ENCODE results near the gene PIP5K1B. TPM values are rescaled to one million over a fixed set of nuclear protein-coding genes. Genes with fewer than 3 reads are reported as not detected.
A peak's percentile ranks its signal among the peaks of the same experiment; 100 is the strongest.

The PIP5K1B gene
- total and polyA plus RNA-seq, 2 of the 13 experiments (the other 11 are each of a cell fraction or from before 2014, with no cell fraction given), result 15.8 to 17.5 TPM

- TF ChIP-seq DZIP1 (CRISPR knock-in tag; IDR thresholded peaks at IDR 0.05), result no peak
Measured at GRCh38 chr9:68755051-68755450, 50.0 kb downstream of the PIP5K1B start (continued).

DNA sequence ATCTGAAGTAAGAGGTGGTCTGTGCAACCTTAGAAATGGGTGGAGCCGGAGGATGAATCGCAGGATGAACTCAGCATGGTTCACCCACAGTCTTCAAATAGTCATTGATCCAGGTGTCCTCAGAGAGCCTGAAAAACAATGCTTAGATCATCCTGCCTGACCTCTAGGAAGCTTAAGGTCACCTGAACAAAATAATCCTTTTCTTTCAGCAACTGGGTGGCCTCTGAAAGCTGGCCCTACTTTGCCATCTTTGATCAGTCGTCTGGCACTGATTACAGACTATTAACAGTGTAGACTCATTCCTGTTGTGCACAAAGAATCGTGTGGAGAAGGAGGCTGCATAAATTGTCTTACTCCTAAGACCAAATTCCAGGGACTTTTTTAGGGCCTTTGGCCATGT, 50.7 kb downstream of the PIP5K1B start:
- POLR2A ChIA-PET, result interaction anchor here (0.9 kb wide), 3 partner anchors 16 to 51 kb away, joined by 3 read pairs; no protein-coding TSS in a partner anchor
- peak overlapping the region in 2 of 3 experiments; percentile 1 to 21; a peak in 2 of 6 replicates for H3K4me3 ChIP-seq (replicated peaks in 1 of 3; ENCODE audit: insufficient read depth in 1 of 3, low read depth in 2 of 3, low read length in 3 of 3)
- H4K20me1 ChIP-seq (ENCODE audit: insufficient read depth, low read length), result no peaks in the 10 kb centered on the region
- peaks cover 20% of the 10 kb centered on the region for H3K79me2 ChIP-seq (ENCODE audit: insufficient read depth, low read length)
- peak; percentile 50; the same call in 2 of the 3 replicates for ATAC-seq
- H2AFZ ChIP-seq (ENCODE audit: low read length), result peak overlapping the region; percentile 70
- H3K4me1 ChIP-seq (ENCODE audit: insufficient read depth, low read length), result peaks cover 54% of the 10 kb centered on the region
- WGBS (ENCODE audit: low lambda C conversion rate), result 12% methylated on average over 4 of the region's 4 CpGs
- CTCF ChIA-PET (ENCODE audit: low intra/inter-chr PET ratio, low total read pairs), result no interaction called here
- H3K9me3 ChIP-seq (ENCODE audit: low read length), result no peaks in the 10 kb centered on the region
- in situ Hi-C loops (cut with HindIII; ENCODE audit: extremely low pct_ligation_motif_present, low pct_unique_long_range_greater_than_20kb), result no loop called here
- no peaks in the 10 kb centered on the region for H3K27me3 ChIP-seq (ENCODE audit: control insufficient read depth in 1 of 2, insufficient read depth in 2 of 2, low read length in 2 of 2)
- H3K4me2 ChIP-seq (ENCODE audit: low read depth, low read length), result peak overlapping the region; percentile 66
- no peaks in the 10 kb centered on the region; a peak in 1 of 5 replicates for H3K36me3 ChIP-seq (replicated peaks in 1 of 2; ENCODE audit: control insufficient read depth in 1 of 2, insufficient read depth in 2 of 2, low read length in 2 of 2)
- FAIRE-seq, result peak; percentile 50
- H3K27ac ChIP-seq (ENCODE audit: extremely low read length, insufficient read depth, low read length), result peak overlapping the region; percentile 62
- peak; percentile 40 for DNase-seq (ENCODE audit: low spot score)
- no TSS peak for BruUV-seq (replicated peaks)
- H3K9ac ChIP-seq (ENCODE audit: insufficient read depth, low read depth, low read length), result peak overlapping the region; percentile 15; the same call in 1 of the 2 replicates
- intact Hi-C loops (cut with micrococcal nuclease; ENCODE audit: unreplicated experiment), result no loop called here
- TF ChIP-seq SOX6 (IDR thresholded peaks at IDR 0.05) (no peak), SOX6 (CRISPR knock-in tag; IDR thresholded peaks at IDR 0.05) (peak; percentile 54), HNRNPUL1 (IDR thresholded peaks at IDR 0.05; ENCODE audit: low read depth, low read length) (no peak), THRA (CRISPR knock-in tag; IDR thresholded peaks at IDR 0.05; ENCODE audit: borderline replicate concordance) (peak; percentile 52; the same call in 1 of the 2 replicates), NR2F6 (IDR thresholded peaks at IDR 0.05) (peak; percentile 79), NR2F6 (CRISPR knock-in tag; IDR thresholded peaks at IDR 0.05) (peak; percentile 78), SOX5 (CRISPR knock-in tag; IDR thresholded peaks at IDR 0.05; ENCODE audit: borderline replicate concordance) (peak; percentile 44; the same call in 1 of the 2 replicates), SATB2 (CRISPR knock-in tag; IDR thresholded peaks at IDR 0.05) (no peak), ZFP36 (IDR thresholded peaks at IDR 0.05; ENCODE audit: borderline replicate concordance, low read depth, low read length, partially characterized antibody) (no peak), GATAD2A (CRISPR knock-in tag; IDR thresholded peaks at IDR 0.05) (peak; percentile 51), TEAD3 (CRISPR knock-in tag; optimal IDR thresholded peaks at IDR 0.05; ENCODE audit: borderline replicate concordance) (peak; percentile 15), BCL6 (CRISPR knock-in tag; IDR thresholded peaks at IDR 0.05) (peak; percentile 66), SAFB2 (CRISPR knock-in tag; IDR thresholded peaks at IDR 0.05; ENCODE audit: borderline replicate concordance, low read depth) (no peak), ZNF331 (CRISPR knock-in tag; IDR thresholded peaks at IDR 0.05) (peak; percentile 41; the same call in 1 of the 2 replicates), FOXK1 (CRISPR knock-in tag; IDR thresholded peaks at IDR 0.05; ENCODE audit: borderline replicate concordance, low read depth) (no peak), ZNF264 (CRISPR knock-in tag; IDR thresholded peaks at IDR 0.05) (no peak), ZNF577 (CRISPR knock-in tag; IDR thresholded peaks at IDR 0.05; ENCODE audit: borderline replicate concordance, low read depth) (no peak), SRSF4 (IDR thresholded peaks at IDR 0.05; ENCODE audit: low read depth, low read length, poor library complexity, severe bottlenecking) (no peak)
- TF ChIP-seq, protein P1, sequence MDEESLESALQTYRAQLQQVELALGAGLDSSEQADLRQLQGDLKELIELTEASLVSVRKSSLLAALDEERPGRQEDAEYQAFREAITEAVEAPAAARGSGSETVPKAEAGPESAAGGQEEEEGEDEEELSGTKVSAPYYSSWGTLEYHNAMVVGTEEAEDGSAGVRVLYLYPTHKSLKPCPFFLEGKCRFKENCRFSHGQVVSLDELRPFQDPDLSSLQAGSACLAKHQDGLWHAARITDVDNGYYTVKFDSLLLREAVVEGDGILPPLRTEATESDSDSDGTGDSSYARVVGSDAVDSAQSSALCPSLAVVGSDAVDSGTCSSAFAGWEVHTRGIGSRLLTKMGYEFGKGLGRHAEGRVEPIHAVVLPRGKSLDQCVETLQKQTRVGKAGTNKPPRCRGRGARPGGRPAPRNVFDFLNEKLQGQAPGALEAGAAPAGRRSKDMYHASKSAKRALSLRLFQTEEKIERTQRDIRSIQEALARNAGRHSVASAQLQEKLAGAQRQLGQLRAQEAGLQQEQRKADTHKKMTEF (CRISPR knock-in tag; IDR thresholded peaks at IDR 0.05), result no peak
